A673 (cell line): ENCODE results near the gene TLE1.

Experiments used
- EZH2 ChIP-seq: fragments of 200-600 bp; sonication (generic); IDR thresholded peaks from 2 replicates; pipeline ENCODE4 v1.6.1; 2017; ENCODE audit warnings: borderline replicate concordance, low read depth, mild to moderate bottlenecking, mixed read lengths, antibody characterized with exemption, low read length; ENCODE audit not compliant: poor library complexity, severe bottlenecking
- TF ChIP-seq, protein P1 (sequence below): fragments of 300-800, 200-600 bp; sonication (generic); conservative IDR thresholded peaks from 2 replicates; pipeline ENCODE4 v1.5.1; 2017; ENCODE audit warnings: low read depth, mild to moderate bottlenecking, antibody characterized with exemption, low read length, moderate library complexity, mixed read lengths

DNA sequence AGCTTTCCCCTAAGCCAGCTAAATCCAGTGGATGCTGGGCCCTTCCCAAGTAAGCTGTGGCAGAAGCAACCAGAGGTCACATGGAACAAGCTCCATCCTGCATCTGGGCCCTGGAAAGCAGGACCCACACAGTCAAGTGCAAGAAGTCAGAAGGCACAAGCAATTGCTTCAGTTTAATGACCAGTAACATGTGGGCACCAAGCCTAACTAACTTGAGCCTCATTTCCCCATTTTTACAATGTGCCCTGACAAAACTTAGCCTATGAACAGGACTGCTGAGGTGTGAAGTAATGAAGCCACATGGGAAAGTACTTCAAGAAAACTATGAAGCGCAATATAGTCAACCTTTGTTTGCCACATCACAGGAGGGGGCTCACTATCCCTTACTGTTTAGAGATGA is 90.5 kb downstream of the TLE1 start:
- TF ChIP-seq, protein P1, sequence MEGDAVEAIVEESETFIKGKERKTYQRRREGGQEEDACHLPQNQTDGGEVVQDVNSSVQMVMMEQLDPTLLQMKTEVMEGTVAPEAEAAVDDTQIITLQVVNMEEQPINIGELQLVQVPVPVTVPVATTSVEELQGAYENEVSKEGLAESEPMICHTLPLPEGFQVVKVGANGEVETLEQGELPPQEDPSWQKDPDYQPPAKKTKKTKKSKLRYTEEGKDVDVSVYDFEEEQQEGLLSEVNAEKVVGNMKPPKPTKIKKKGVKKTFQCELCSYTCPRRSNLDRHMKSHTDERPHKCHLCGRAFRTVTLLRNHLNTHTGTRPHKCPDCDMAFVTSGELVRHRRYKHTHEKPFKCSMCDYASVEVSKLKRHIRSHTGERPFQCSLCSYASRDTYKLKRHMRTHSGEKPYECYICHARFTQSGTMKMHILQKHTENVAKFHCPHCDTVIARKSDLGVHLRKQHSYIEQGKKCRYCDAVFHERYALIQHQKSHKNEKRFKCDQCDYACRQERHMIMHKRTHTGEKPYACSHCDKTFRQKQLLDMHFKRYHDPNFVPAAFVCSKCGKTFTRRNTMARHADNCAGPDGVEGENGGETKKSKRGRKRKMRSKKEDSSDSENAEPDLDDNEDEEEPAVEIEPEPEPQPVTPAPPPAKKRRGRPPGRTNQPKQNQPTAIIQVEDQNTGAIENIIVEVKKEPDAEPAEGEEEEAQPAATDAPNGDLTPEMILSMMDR: no peak
- TF ChIP-seq EZH2: no peak
